IMR-90 (cell line): Measurements from ENCODE around the gene POLR1H. TPM values are rescaled to one million over a fixed set of nuclear protein-coding genes. Genes with fewer than 3 reads are reported as not detected.

Experiments
- ATAC-seq: fragments of 200-7000 bp; cut with Tn5 transposase; 2 replicates; pipeline ENCODE4 v1.9.1; 2020; ENCODE audit warnings: low read depth, mild to moderate bottlenecking, moderate library complexity
- BruUV-seq: library from RNA; stranded (reverse); fragments of 400-500 nt; replicated peaks from 2 replicates; lab custom pipeline; 2021; lab: Mats Ljungman, UMichigan
- CTCF ChIA-PET: fragments of 300-600 bp; formaldehyde crosslinking; extraction: SDS; loops from one replicate; lab custom pipeline; 2021; ENCODE audit warnings: antibody characterized with exemption; lab: Yijun Ruan, JAX
- POLR2A ChIA-PET: fragments of 300-600 bp; sonication (Branson Sonifier 250); formaldehyde crosslinking; loops from one replicate; lab custom pipeline; 2022; ENCODE audit warnings: antibody characterized with exemption; ENCODE audit not compliant: unreplicated experiment; lab: Charles Lee
- DNase-seq: peaks from one replicate; pipeline ENCODE4 v3.0.0; 2013
- H2AFZ ChIP-seq: replicated peaks from 2 replicates; pipeline ENCODE3; 2013; ENCODE audit warnings: low read length, mild to moderate bottlenecking; ENCODE audit not compliant: poor library complexity
- H2AK5ac ChIP-seq: 2 replicates; pipeline ENCODE4 v1.6.1; 2013; ENCODE audit warnings: low read depth, low read length, inconsistent platforms
- H2AK9ac ChIP-seq: replicated peaks from 2 replicates; pipeline ENCODE3; 2013; ENCODE audit warnings: mild to moderate bottlenecking, low read depth, low read length, moderate library complexity; ENCODE audit not compliant: poor library complexity
- H2BK120ac ChIP-seq: 2 replicates; pipeline ENCODE4 v1.6.1; 2013; ENCODE audit warnings: low read depth, low read length, inconsistent platforms
- H2BK15ac ChIP-seq: 3 replicates; pipeline ENCODE4 v1.6.1; 2013; ENCODE audit warnings: low read depth, low read length, inconsistent platforms
- H2BK20ac ChIP-seq: 2 replicates; pipeline ENCODE4 v1.6.1; 2013; ENCODE audit warnings: low read depth, mild to moderate bottlenecking, inconsistent platforms, low read length, moderate library complexity
- H2BK5ac ChIP-seq: 2 replicates; pipeline ENCODE4 v1.6.1; 2013; ENCODE audit warnings: mild to moderate bottlenecking, low read depth, low read length, inconsistent platforms; ENCODE audit not compliant: poor library complexity, severe bottlenecking
- H3K14ac ChIP-seq: replicated peaks from 2 replicates; pipeline ENCODE4 v1.6.1; 2013; ENCODE audit warnings: low read depth, low read length, inconsistent platforms
- H3K18ac ChIP-seq: 2 replicates; pipeline ENCODE4 v1.6.1; 2013; ENCODE audit warnings: low read depth, low read length, control low read depth
- H3K23ac ChIP-seq: 2 replicates; pipeline ENCODE4 v1.6.1; 2013; ENCODE audit warnings: low read depth, low read length, inconsistent platforms
- H3K27ac ChIP-seq: 2 replicates; pipeline ENCODE4 v1.5.1; 2013; ENCODE audit warnings: mild to moderate bottlenecking, control low read depth, low read length; ENCODE audit not compliant: insufficient read depth
- H3K27me3 ChIP-seq: 2 replicates; pipeline ENCODE4 v1.6.1; 2013; ENCODE audit warnings: low read length; ENCODE audit not compliant: control insufficient read depth, insufficient read depth
- H3K36me3 ChIP-seq: 2 replicates; pipeline ENCODE4 v1.6.1; 2013; ENCODE audit warnings: low read length, mixed read lengths; ENCODE audit not compliant: control insufficient read depth, insufficient read depth
- H3K4ac ChIP-seq: 2 replicates; pipeline ENCODE4 v1.6.1; 2013; ENCODE audit warnings: low read depth, low read length, inconsistent platforms
- H3K4me1 ChIP-seq: 2 replicates; pipeline ENCODE4 v1.6.1; 2013; ENCODE audit warnings: low read length, mixed read lengths; ENCODE audit not compliant: control insufficient read depth, insufficient read depth
- H3K4me2 ChIP-seq: 2 replicates; pipeline ENCODE4 v1.6.1; 2013; ENCODE audit warnings: low read depth, mild to moderate bottlenecking, control low read depth, low read length, moderate library complexity
- H3K4me3 ChIP-seq: 2 replicates; pipeline ENCODE4 v1.5.1; 2013; ENCODE audit warnings: low read depth, mild to moderate bottlenecking, control low read depth, low read length, moderate library complexity; ENCODE audit not compliant: insufficient read depth
- H3K56ac ChIP-seq: 2 replicates; pipeline ENCODE4 v1.6.1; 2013; ENCODE audit warnings: low read length, inconsistent platforms; ENCODE audit not compliant: insufficient read depth; ENCODE audit errors: extremely low read depth
- H3K79me1 ChIP-seq, 2 experiments: 2 replicates each; pipeline ENCODE4 v1.6.1; 2013; ENCODE audit warnings: low read length in 2 of 2, inconsistent platforms in 1 of 2, low read depth in 1 of 2
- H3K9ac ChIP-seq: 2 replicates; pipeline ENCODE4 v1.6.1; 2013; ENCODE audit warnings: low read depth, low read length, control low read depth
- H3K9me1 ChIP-seq: 2 replicates; pipeline ENCODE4 v1.6.1; 2013; ENCODE audit warnings: low read length, inconsistent platforms; ENCODE audit not compliant: insufficient read depth
- H3K9me3 ChIP-seq: 2 replicates; pipeline ENCODE4 v1.6.1; 2013; ENCODE audit warnings: low read length; ENCODE audit not compliant: control insufficient read depth, insufficient read depth
- H4K20me1 ChIP-seq: 2 replicates; pipeline ENCODE4 v1.6.1; 2013; ENCODE audit warnings: low read length, inconsistent platforms; ENCODE audit not compliant: insufficient read depth
- H4K5ac ChIP-seq: 2 replicates; pipeline ENCODE4 v1.6.1; 2013; ENCODE audit warnings: mild to moderate bottlenecking, low read depth, low read length, control low read depth
- H4K8ac ChIP-seq, 2 experiments: 2 replicates each; pipeline ENCODE4 v1.6.1; 2013; ENCODE audit warnings: low read depth in 2 of 2, low read length in 2 of 2, control low read depth in 1 of 2, inconsistent platforms in 1 of 2
- H4K91ac ChIP-seq: 2 replicates; pipeline ENCODE4 v1.6.1; 2013; ENCODE audit warnings: low read depth, low read length, inconsistent platforms; ENCODE audit not compliant: insufficient read depth
- BHLHE40 ChIP-seq: fragments of 150-350 bp; IDR thresholded peaks from 2 replicates; pipeline ENCODE4 v1.6.1; 2016; ENCODE audit warnings: mild to moderate bottlenecking, low read depth, low read length
- CEBPB ChIP-seq: IDR thresholded peaks from 2 replicates; pipeline ENCODE4 v1.6.1; 2012; ENCODE audit warnings: low read depth, low read length, improper control_type of control experiment
- CHD1 ChIP-seq: IDR thresholded peaks from 2 replicates; pipeline ENCODE4 v1.6.1; 2012; ENCODE audit warnings: low read depth, low read length, improper control_type of control experiment
- FOS ChIP-seq: fragments of 150-350 bp; IDR thresholded peaks from 2 replicates; pipeline ENCODE4 v1.6.1; 2016; ENCODE audit warnings: low read depth, low read length
- MAFK ChIP-seq: IDR thresholded peaks from 2 replicates; pipeline ENCODE4 v1.6.1; 2012; ENCODE audit warnings: low read depth, low read length, improper control_type of control experiment
- MAZ ChIP-seq: IDR thresholded peaks from 2 replicates; pipeline ENCODE4 v1.6.1; 2012; ENCODE audit warnings: low read depth, mild to moderate bottlenecking, low read length, improper control_type of control experiment, moderate library complexity, borderline replicate concordance
- MXI1 ChIP-seq: IDR thresholded peaks from 2 replicates; pipeline ENCODE4 v1.6.1; 2012; ENCODE audit warnings: low read depth, mild to moderate bottlenecking, low read length, moderate library complexity, borderline replicate concordance
- NFE2L2 ChIP-seq: fragments of 150-350 bp; IDR thresholded peaks from 2 replicates; pipeline ENCODE4 v1.6.1; 2016; ENCODE audit warnings: low read depth, mild to moderate bottlenecking, low read length
- POLR2A ChIP-seq: IDR thresholded peaks from 2 replicates; pipeline ENCODE4 v1.6.1; 2012; ENCODE audit warnings: mild to moderate bottlenecking, low read depth, low read length
- RAD21 ChIP-seq: IDR thresholded peaks from 2 replicates; pipeline ENCODE4 v1.6.1; 2012; ENCODE audit warnings: low read length, improper control_type of control experiment
- RCOR1 ChIP-seq: IDR thresholded peaks from 2 replicates; pipeline ENCODE4 v1.6.1; 2012; ENCODE audit warnings: mild to moderate bottlenecking, low read length, improper control_type of control experiment; ENCODE audit not compliant: insufficient replicate concordance
- RFX5 ChIP-seq: IDR thresholded peaks from 2 replicates; pipeline ENCODE4 v1.8.0; 2012; ENCODE audit warnings: low read depth, mild to moderate bottlenecking, low read length, moderate library complexity
- SMC3 ChIP-seq: fragments of 150-350 bp; IDR thresholded peaks from 2 replicates; pipeline ENCODE4 v1.6.1; 2016; ENCODE audit warnings: low read depth, mild to moderate bottlenecking, antibody characterized with exemption, low read length, moderate library complexity
- WGBS, 2 experiments: methylation state at CpG; one replicate each; pipeline versions ENCODE4 v1.1.5 to v1.1.7; 2013; ENCODE audit warnings: missing lambda C conversion rate in 2 of 2; ENCODE audit not compliant: insufficient read length in 1 of 2; ENCODE audit errors: extremely low coverage in 2 of 2; 5-methylcytosine and 5-hydroxymethylcytosine counted together
- dilution Hi-C: fragments of 300-500 bp; cut with HindIII; formaldehyde crosslinking; loops from one replicate; pipeline ENCODE4 v1.14.3; 2018; ENCODE audit warnings: low sequenced_read_pairs; ENCODE audit not compliant: unreplicated experiment
- in situ Hi-C: fragments of 300-500 bp; cut with MboI; formaldehyde crosslinking; loops from 3 replicates; pipeline ENCODE4 v1.14.3; 2019; ENCODE audit warnings: low sequenced_read_pairs, inconsistent platforms, mixed read lengths
- intact Hi-C: fragments of 100-400 bp; cut with micrococcal nuclease; formaldehyde crosslinking; loops from 2 replicates; pipeline ENCODE4 v1.10.0; 2022
- polyA plus RNA-seq, 3 experiments: library from polyadenylated mRNA; depleted of rRNA; stranded (reverse); fragments of >200 nt; gene quantifications; 2 replicates each; pipeline ENCODE4 v1.2.3, GENCODE V29; 2012; ENCODE audit warnings: low replicate concordance in 1 of 3
- total RNA-seq: library from RNA; depleted of rRNA; stranded (reverse); fragments of >200 nt; gene quantifications from 2 replicates; pipeline ENCODE4 v1.2.3, GENCODE V29; 2012
- TF ChIP-seq, protein P1 (sequence below): fragments of 150-350 bp; IDR thresholded peaks from 2 replicates; pipeline ENCODE4 v1.6.1; 2016; ENCODE audit warnings: low read depth, mild to moderate bottlenecking, low read length, moderate library complexity, borderline replicate concordance
- TF ChIP-seq, protein P2 (sequence below): conservative IDR thresholded peaks from 2 replicates; pipeline ENCODE4 v1.5.1; 2012; ENCODE audit warnings: mild to moderate bottlenecking, low read depth, low read length, improper control_type of control experiment

POLR1H gene
- total and polyA plus RNA-seq, 2 of the 4 experiments (the other 2 are of a cell fraction) = 24.6 to 34.6 TPM

DNA sequence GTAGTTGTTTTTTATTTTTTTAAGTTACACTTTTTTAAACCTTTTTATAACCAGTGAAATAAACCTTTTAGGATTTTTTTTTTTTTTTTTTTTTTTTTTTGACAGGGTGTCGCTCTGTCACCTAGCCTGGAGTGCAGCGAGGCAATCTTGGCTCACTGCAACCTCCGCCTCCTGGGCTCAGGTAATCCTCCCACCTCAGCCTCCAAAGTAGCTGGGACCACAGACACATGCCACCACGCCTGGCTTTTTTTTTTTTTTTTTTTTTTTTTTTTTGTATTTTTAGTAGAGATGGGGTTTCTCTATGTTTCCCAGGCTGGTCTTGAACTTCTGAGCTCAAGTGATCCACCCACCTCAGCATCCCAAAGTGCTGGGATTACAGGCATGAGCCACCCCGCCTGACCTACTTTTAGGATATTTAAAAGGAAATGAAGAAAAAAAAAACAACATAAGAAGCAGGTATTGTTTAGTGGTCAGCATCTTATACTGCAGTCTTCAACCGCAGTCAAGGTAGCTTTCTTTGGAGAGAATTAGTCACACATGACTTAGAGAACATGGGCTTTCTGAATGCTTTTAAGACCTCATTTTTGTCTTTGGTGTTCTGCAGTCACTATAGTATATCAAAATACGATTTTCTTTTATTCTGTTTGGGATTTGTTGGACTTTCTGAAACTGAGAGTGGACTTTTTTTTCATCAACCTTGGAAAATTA lies 1.6 kb downstream of the POLR1H start:
- POLR2A ChIA-PET = no interaction called here
- Histone ChIP-seq H4K20me1 (no peaks in the 10 kb centered on the region), H2BK20ac (no peak overlapping the region), H3K4me3 (no peak overlapping the region), H3K14ac (no peak overlapping the region), H3K9ac (no peak overlapping the region), H2BK15ac (no peak overlapping the region), H2AFZ (no peak overlapping the region), H3K9me3 (no peaks in the 10 kb centered on the region), H3K4ac (no peak overlapping the region), H2BK120ac (no peak overlapping the region), H3K36me3 (no peaks in the 10 kb centered on the region), H4K8ac (no peak overlapping the region; a peak in 1 of 4 replicates), H2BK5ac (no peak overlapping the region), H3K4me2 (no peak overlapping the region), H2AK5ac (no peak overlapping the region), H2AK9ac (no peak overlapping the region), H3K56ac (no peak overlapping the region), H3K23ac (no peak overlapping the region), H3K4me1 (peaks cover 3% of the 10 kb centered on the region), H3K18ac (no peak overlapping the region), H3K79me1 (peaks cover 27 to 37% of the 10 kb centered on the region in 2 experiments), H3K9me1 (peaks cover 5% of the 10 kb centered on the region), H4K91ac (no peak overlapping the region), H4K5ac (no peak overlapping the region), H3K27me3 (no peaks in the 10 kb centered on the region), H3K27ac (no peak overlapping the region)
- CTCF ChIA-PET = no interaction called here
- intact Hi-C loops = no loop called here
- BruUV-seq = no TSS peak
- no CpG with 5 or more reads among the region's 7 CpGs for WGBS, 2 experiments
- no peak for ATAC-seq
- in situ Hi-C loops = no loop called here
- dilution Hi-C loops = no loop called here
- TF ChIP-seq POLR2A = no peak
- no peak for TF ChIP-seq MXI1
- TF ChIP-seq CEBPB = no peak
- TF ChIP-seq, protein P1, sequence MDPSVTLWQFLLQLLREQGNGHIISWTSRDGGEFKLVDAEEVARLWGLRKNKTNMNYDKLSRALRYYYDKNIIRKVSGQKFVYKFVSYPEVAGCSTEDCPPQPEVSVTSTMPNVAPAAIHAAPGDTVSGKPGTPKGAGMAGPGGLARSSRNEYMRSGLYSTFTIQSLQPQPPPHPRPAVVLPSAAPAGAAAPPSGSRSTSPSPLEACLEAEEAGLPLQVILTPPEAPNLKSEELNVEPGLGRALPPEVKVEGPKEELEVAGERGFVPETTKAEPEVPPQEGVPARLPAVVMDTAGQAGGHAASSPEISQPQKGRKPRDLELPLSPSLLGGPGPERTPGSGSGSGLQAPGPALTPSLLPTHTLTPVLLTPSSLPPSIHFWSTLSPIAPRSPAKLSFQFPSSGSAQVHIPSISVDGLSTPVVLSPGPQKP = no peak
- no peak for TF ChIP-seq RAD21
- no peak for TF ChIP-seq NFE2L2
- TF ChIP-seq SMC3 = no peak
- no peak for TF ChIP-seq RFX5
- no peak for TF ChIP-seq BHLHE40
- TF ChIP-seq, protein P2, sequence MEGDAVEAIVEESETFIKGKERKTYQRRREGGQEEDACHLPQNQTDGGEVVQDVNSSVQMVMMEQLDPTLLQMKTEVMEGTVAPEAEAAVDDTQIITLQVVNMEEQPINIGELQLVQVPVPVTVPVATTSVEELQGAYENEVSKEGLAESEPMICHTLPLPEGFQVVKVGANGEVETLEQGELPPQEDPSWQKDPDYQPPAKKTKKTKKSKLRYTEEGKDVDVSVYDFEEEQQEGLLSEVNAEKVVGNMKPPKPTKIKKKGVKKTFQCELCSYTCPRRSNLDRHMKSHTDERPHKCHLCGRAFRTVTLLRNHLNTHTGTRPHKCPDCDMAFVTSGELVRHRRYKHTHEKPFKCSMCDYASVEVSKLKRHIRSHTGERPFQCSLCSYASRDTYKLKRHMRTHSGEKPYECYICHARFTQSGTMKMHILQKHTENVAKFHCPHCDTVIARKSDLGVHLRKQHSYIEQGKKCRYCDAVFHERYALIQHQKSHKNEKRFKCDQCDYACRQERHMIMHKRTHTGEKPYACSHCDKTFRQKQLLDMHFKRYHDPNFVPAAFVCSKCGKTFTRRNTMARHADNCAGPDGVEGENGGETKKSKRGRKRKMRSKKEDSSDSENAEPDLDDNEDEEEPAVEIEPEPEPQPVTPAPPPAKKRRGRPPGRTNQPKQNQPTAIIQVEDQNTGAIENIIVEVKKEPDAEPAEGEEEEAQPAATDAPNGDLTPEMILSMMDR = no peak
- TF ChIP-seq CHD1 = no peak
- TF ChIP-seq MAZ = no peak
- TF ChIP-seq RCOR1 = no peak
- TF ChIP-seq MAFK = no peak
- TF ChIP-seq FOS = no peak
- DNase-seq = no peak
